MM.1S (cell line): Measurements from ENCODE around the gene LRCH1.

Source experiments
- DNase-seq: peaks from one replicate; pipeline ENCODE4 v3.0.0-alpha.2; 2015
- H2AFZ ChIP-seq: fragments of 300-600 bp; sonication (generic); 2 replicates; pipeline ENCODE4 v1.6.0; 2016; ENCODE audit warnings: antibody characterized with exemption, low read length
- H3F3A ChIP-seq: fragments of 300-600 bp; sonication (generic); 2 replicates; pipeline ENCODE4 v1.6.1; 2016; ENCODE audit warnings: mild to moderate bottlenecking, antibody characterized with exemption, low read length, moderate library complexity, mixed read lengths; ENCODE audit not compliant: insufficient read depth
- H3K27ac ChIP-seq: fragments of 300-600 bp; sonication (generic); 2 replicates; pipeline ENCODE4 v1.5.1; 2016; ENCODE audit warnings: mild to moderate bottlenecking, low read length
- H3K27me3 ChIP-seq: fragments of 300-600 bp; sonication (generic); replicated peaks from 2 replicates; pipeline ENCODE4 v1.6.0; 2016; ENCODE audit warnings: low read length; ENCODE audit not compliant: insufficient read depth
- H3K36me3 ChIP-seq: fragments of 300-600 bp; sonication (generic); replicated peaks from 2 replicates; pipeline ENCODE4 v1.6.1; 2016; ENCODE audit warnings: mild to moderate bottlenecking, low read length, mixed read lengths; ENCODE audit not compliant: insufficient read depth
- H3K4me1 ChIP-seq: fragments of 300-600 bp; sonication (generic); 2 replicates; pipeline ENCODE4 v1.6.1; 2016; ENCODE audit warnings: low read length, mixed read lengths
- H3K4me2 ChIP-seq: fragments of 300-600 bp; sonication (generic); 2 replicates; pipeline ENCODE4 v1.6.0; 2016; ENCODE audit warnings: low read depth, low read length
- H3K4me3 ChIP-seq: fragments of 300-600 bp; sonication (generic); 2 replicates; pipeline ENCODE4 v1.5.1; 2016; ENCODE audit warnings: low read length, mixed read lengths
- H3K79me2 ChIP-seq: fragments of 300-600 bp; sonication (generic); 2 replicates; pipeline ENCODE4 v1.6.1; 2016; ENCODE audit warnings: mixed run types, low read length, mixed read lengths
- H3K9ac ChIP-seq: fragments of 300-600 bp; sonication (generic); 2 replicates; pipeline ENCODE4 v1.6.1; 2016; ENCODE audit warnings: low read length, mixed read lengths
- H3K9me2 ChIP-seq: fragments of 300-600 bp; sonication (generic); replicated peaks from 2 replicates; pipeline ENCODE4 v1.6.1; 2016; ENCODE audit warnings: mild to moderate bottlenecking, low read length, mixed read lengths; ENCODE audit not compliant: insufficient read depth
- H3K9me3 ChIP-seq: fragments of 300-600 bp; sonication (generic); replicated peaks from 2 replicates; pipeline ENCODE4 v1.6.1; 2016; ENCODE audit warnings: mild to moderate bottlenecking, low read length, mixed read lengths; ENCODE audit not compliant: insufficient read depth
- H4K20me1 ChIP-seq: fragments of 300-600 bp; sonication (generic); 2 replicates; pipeline ENCODE4 v1.6.1; 2016; ENCODE audit warnings: mild to moderate bottlenecking, low read length, moderate library complexity, mixed read lengths; ENCODE audit not compliant: insufficient read depth
- CTCF ChIP-seq: fragments of 300-600 bp; sonication (generic); IDR thresholded peaks from 2 replicates; pipeline ENCODE4 v1.5.1; 2016; ENCODE audit warnings: antibody characterized with exemption, low read length, mixed read lengths
- EZH2 ChIP-seq: fragments of 300-600 bp; sonication (generic); optimal IDR thresholded peaks from 2 replicates; pipeline ENCODE3; 2017; ENCODE audit warnings: low read depth, mild to moderate bottlenecking, antibody characterized with exemption, low read length, mixed read lengths
- EZH2phosphoT487 ChIP-seq: fragments of 300-600 bp; sonication (generic); IDR thresholded peaks from 2 replicates; pipeline ENCODE4 v1.6.1; 2018; ENCODE audit warnings: antibody characterized with exemption, low read length

LRCH1 gene

GRCh38 chr13:46637213-46637612, 84.2 kb downstream of the LRCH1 start:
- no peaks in the 10 kb centered on the region for H3K4me1 ChIP-seq
- no peaks in the 10 kb centered on the region for H3K36me3 ChIP-seq
- no peak overlapping the region for H3K9ac ChIP-seq
- no peak for DNase-seq
- H2AFZ ChIP-seq: no peak overlapping the region
- no peaks in the 10 kb centered on the region for H3K27me3 ChIP-seq
- no peak overlapping the region for H3K27ac ChIP-seq
- no peaks in the 10 kb centered on the region for H3K9me2 ChIP-seq
- peaks cover 27% of the 10 kb centered on the region for H3K79me2 ChIP-seq
- H4K20me1 ChIP-seq: no peaks in the 10 kb centered on the region
- no peaks in the 10 kb centered on the region; the same call in 1 of the 2 replicates for H3F3A ChIP-seq
- no peak overlapping the region for H3K4me3 ChIP-seq
- no peaks in the 10 kb centered on the region for H3K9me3 ChIP-seq
- TF ChIP-seq CTCF (no peak), EZH2 (no peak), EZH2phosphoT487 (no peak)
- no peak overlapping the region for H3K4me2 ChIP-seq

GRCh38 chr13:46638262-46638661, 85.3 kb downstream of the LRCH1 start:
- H4K20me1 ChIP-seq: no peaks in the 10 kb centered on the region
- no peak for TF ChIP-seq CTCF
- H3K9ac ChIP-seq: no peak overlapping the region
- no peaks in the 10 kb centered on the region for H3K4me1 ChIP-seq
- H3K4me2 ChIP-seq: no peak overlapping the region
- no peak overlapping the region for H3K4me3 ChIP-seq
- no peaks in the 10 kb centered on the region; the same call in 1 of the 2 replicates for H3F3A ChIP-seq
- H3K27me3 ChIP-seq: no peaks in the 10 kb centered on the region
- DNase-seq: no peak
- H3K27ac ChIP-seq: no peak overlapping the region
- no peaks in the 10 kb centered on the region for H3K9me2 ChIP-seq
- H3K36me3 ChIP-seq: no peaks in the 10 kb centered on the region
- no peak overlapping the region for H2AFZ ChIP-seq
- no peaks in the 10 kb centered on the region for H3K9me3 ChIP-seq
- H3K79me2 ChIP-seq: peaks cover 32% of the 10 kb centered on the region

- peaks cover 35% of the 10 kb centered on the region for H3K79me2 ChIP-seq
- H3K27ac ChIP-seq: no peak overlapping the region
Measured at GRCh38 chr13:46639033-46639981, 86.3 kb downstream of the LRCH1 start.

More at GRCh38 chr13:46639033-46639981, 86.3 kb downstream of the LRCH1 start:
- Histone ChIP-seq H3F3A (no peaks in the 10 kb centered on the region; the same call in 1 of the 2 replicates), H3K4me1 (no peaks in the 10 kb centered on the region), H2AFZ (no peak overlapping the region), H3K9me3 (no peaks in the 10 kb centered on the region), H3K9me2 (no peaks in the 10 kb centered on the region), H3K36me3 (no peaks in the 10 kb centered on the region), H3K27me3 (no peaks in the 10 kb centered on the region), H4K20me1 (no peaks in the 10 kb centered on the region), H3K4me2 (no peak overlapping the region), H3K9ac (no peak overlapping the region), H3K4me3 (no peak overlapping the region)
- DNase-seq: no peak
- no peak for TF ChIP-seq EZH2phosphoT487
- TF ChIP-seq CTCF: no peak
- no peak for TF ChIP-seq EZH2
